Sigmoid colon (tissue), 4 donors: ENCODE results near the gene CDC37L1.

Experiments used
- EP300 ChIP-seq, 4 donors: sonication (generic); formaldehyde crosslinking; IDR thresholded peaks; one replicate each; pipeline ENCODE4 v1.6.1; 2017; ENCODE audit warnings: antibody characterized with exemption in 4 of 4
- POLR2AphosphoS5 ChIP-seq, 4 donors: sonication (generic); formaldehyde crosslinking; IDR thresholded peaks; one replicate each; pipeline ENCODE4 v1.6.1; 2017; ENCODE audit warnings: antibody characterized with exemption in 4 of 4
- TF ChIP-seq, protein P1 (sequence below), 4 experiments: fragments of 450-650 bp in 3 of 4; fragments of 200-600 bp in 1 of 4; IDR thresholded peaks; one replicate each; pipeline ENCODE4 v1.5.1; 2016 to 2019; ENCODE audit warnings: antibody characterized with exemption in 4 of 4, mild to moderate bottlenecking in 3 of 4, moderate library complexity in 2 of 4

GRCh38 chr9:4662989-4663792, 16.2 kb upstream of the CDC37L1 start:
- TF ChIP-seq, protein P1, sequence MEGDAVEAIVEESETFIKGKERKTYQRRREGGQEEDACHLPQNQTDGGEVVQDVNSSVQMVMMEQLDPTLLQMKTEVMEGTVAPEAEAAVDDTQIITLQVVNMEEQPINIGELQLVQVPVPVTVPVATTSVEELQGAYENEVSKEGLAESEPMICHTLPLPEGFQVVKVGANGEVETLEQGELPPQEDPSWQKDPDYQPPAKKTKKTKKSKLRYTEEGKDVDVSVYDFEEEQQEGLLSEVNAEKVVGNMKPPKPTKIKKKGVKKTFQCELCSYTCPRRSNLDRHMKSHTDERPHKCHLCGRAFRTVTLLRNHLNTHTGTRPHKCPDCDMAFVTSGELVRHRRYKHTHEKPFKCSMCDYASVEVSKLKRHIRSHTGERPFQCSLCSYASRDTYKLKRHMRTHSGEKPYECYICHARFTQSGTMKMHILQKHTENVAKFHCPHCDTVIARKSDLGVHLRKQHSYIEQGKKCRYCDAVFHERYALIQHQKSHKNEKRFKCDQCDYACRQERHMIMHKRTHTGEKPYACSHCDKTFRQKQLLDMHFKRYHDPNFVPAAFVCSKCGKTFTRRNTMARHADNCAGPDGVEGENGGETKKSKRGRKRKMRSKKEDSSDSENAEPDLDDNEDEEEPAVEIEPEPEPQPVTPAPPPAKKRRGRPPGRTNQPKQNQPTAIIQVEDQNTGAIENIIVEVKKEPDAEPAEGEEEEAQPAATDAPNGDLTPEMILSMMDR (IDR thresholded peaks at IDR 0.05): no peak
- TF ChIP-seq EP300 (IDR thresholded peaks at IDR 0.05) (no peak), POLR2AphosphoS5 (IDR thresholded peaks at IDR 0.05) (no peak)
